ENCODE measurements around the gene ITGB3. TPM values are rescaled to one million over a fixed set of nuclear protein-coding genes. Genes with fewer than 3 reads are reported as not detected.

ITGB3 gene
- total and polyA plus RNA-seq, 3 donors from 2014 or later = 6.9 to 10.3 (median 7.6) TPM

GRCh38 chr17:47290870-47291241 lies 37.2 kb downstream of the ITGB3 start:
- no peak for TF ChIP-seq POLR2A (IDR thresholded peaks at IDR 0.05)
- TF ChIP-seq, protein P1, sequence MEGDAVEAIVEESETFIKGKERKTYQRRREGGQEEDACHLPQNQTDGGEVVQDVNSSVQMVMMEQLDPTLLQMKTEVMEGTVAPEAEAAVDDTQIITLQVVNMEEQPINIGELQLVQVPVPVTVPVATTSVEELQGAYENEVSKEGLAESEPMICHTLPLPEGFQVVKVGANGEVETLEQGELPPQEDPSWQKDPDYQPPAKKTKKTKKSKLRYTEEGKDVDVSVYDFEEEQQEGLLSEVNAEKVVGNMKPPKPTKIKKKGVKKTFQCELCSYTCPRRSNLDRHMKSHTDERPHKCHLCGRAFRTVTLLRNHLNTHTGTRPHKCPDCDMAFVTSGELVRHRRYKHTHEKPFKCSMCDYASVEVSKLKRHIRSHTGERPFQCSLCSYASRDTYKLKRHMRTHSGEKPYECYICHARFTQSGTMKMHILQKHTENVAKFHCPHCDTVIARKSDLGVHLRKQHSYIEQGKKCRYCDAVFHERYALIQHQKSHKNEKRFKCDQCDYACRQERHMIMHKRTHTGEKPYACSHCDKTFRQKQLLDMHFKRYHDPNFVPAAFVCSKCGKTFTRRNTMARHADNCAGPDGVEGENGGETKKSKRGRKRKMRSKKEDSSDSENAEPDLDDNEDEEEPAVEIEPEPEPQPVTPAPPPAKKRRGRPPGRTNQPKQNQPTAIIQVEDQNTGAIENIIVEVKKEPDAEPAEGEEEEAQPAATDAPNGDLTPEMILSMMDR (IDR thresholded peaks at IDR 0.05) = no peak
- Histone ChIP-seq H3K27ac (no peak overlapping the region), H3K4me1 (peaks cover 18% of the 10 kb centered on the region), H3K4me3 (no peak overlapping the region), H3K36me3 (ENCODE audit: low read depth, missing control alignments) (no peaks in the 10 kb centered on the region), H3K9me3 (no peaks in the 10 kb centered on the region), H3K27me3 (no peaks in the 10 kb centered on the region)
- DNase-seq = no peak
- intact Hi-C loops (cut with DNase I; ENCODE audit: low total_unique reads) = no loop called here
- 92 to 93% methylated on average over 5 of the region's 5 CpGs for WGBS, 2 donors

DNA sequence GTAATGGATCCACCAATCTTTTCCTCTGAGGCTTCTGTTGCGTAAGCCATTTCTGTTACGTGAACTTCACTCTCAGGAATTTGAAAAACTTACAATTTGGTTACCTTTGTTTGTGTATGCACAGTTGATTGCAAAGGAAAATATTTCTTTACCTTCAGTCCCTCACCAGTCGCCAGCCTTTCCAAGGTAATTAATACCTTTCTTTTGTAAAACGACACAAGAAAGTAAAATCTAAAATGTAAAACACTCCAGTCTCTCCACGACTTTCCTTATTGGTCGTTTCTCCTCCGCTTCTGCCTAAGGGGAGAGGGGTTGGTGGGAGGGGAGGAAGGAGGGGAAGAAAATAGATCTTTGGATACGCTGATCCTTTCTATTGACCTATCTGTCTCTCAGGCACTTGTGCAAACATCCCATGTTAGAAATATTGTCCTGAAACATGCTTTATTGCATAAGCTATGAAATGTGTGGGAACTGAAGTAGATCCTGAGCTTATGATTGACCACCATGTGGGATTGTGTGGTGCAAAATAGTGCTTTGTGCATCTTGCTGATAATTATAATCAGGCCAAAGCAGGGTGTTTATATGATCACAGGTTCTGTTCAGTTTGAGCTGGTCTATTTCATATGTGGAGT lies 37.7 kb downstream of the ITGB3 start:
- no peaks in the 10 kb centered on the region for H3K9me3 ChIP-seq
- 83 to 84% methylated on average over 8 of the region's 8 CpGs for WGBS, 2 donors
- DNase-seq = no peak
- H3K27me3 ChIP-seq = no peaks in the 10 kb centered on the region
- H3K4me3 ChIP-seq = no peak overlapping the region
- no peak overlapping the region for H3K27ac ChIP-seq
- intact Hi-C loops (cut with DNase I; ENCODE audit: low total_unique reads) = no loop called here
- H3K4me1 ChIP-seq = peaks cover 18% of the 10 kb centered on the region
- TF ChIP-seq, protein P1 (IDR thresholded peaks at IDR 0.05) = no peak
- TF ChIP-seq POLR2A (IDR thresholded peaks at IDR 0.05) = no peak
- H3K36me3 ChIP-seq (ENCODE audit: low read depth, missing control alignments) = no peaks in the 10 kb centered on the region

GRCh38 chr17:47292206-47292605 lies 38.6 kb downstream of the ITGB3 start:
- no peak overlapping the region for H3K4me3 ChIP-seq
- 92 to 94% methylated on average over 10 to 14 of the region's 14 CpGs for WGBS, 2 donors
- no peaks in the 10 kb centered on the region for H3K9me3 ChIP-seq
- no peaks in the 10 kb centered on the region for H3K27me3 ChIP-seq
- H3K36me3 ChIP-seq (ENCODE audit: low read depth, missing control alignments) = no peaks in the 10 kb centered on the region
- intact Hi-C loops (cut with DNase I; ENCODE audit: low total_unique reads) = no loop called here
- peaks cover 18% of the 10 kb centered on the region for H3K4me1 ChIP-seq
- no peak for DNase-seq
- no peak for TF ChIP-seq POLR2A (IDR thresholded peaks at IDR 0.05)
- TF ChIP-seq, protein P1 (IDR thresholded peaks at IDR 0.05) = no peak
- H3K27ac ChIP-seq = no peak overlapping the region

- no peak overlapping the region for H3K4me3 ChIP-seq
- intact Hi-C loops (cut with DNase I; ENCODE audit: low total_unique reads) = no loop called here
- TF ChIP-seq POLR2A (IDR thresholded peaks at IDR 0.05) = no peak
- TF ChIP-seq, protein P1 (IDR thresholded peaks at IDR 0.05) = no peak
- H3K36me3 ChIP-seq (ENCODE audit: low read depth, missing control alignments) = no peaks in the 10 kb centered on the region
- 63 to 68% methylated on average over 12 to 14 of the region's 14 CpGs for WGBS, 2 donors
- peak; percentile 60 for DNase-seq
- H3K27ac ChIP-seq = no peak overlapping the region
- peaks cover 18% of the 10 kb centered on the region for H3K4me1 ChIP-seq
- no peaks in the 10 kb centered on the region for H3K27me3 ChIP-seq
- H3K9me3 ChIP-seq = no peaks in the 10 kb centered on the region
Measured at GRCh38 chr17:47295037-47295873, 41.6 kb downstream of the ITGB3 start.
